ENCODE measurements around the gene USP24.
"Not testable (repeated sequence)": the region's sequence is repeated elsewhere in the genome, so short reads cannot be mapped to it uniquely, and the experiment has no call there.

Gene USP24

GRCh38 chr1:55124470-55124869 is 90.7 kb downstream of the USP24 start:
- no peak for DNase-seq (ENCODE audit: low read depth)

- DNase-seq (ENCODE audit: low read depth), result no peak
Measured at GRCh38 chr1:55120538-55120937, 94.6 kb downstream of the USP24 start.

- DNase-seq (ENCODE audit: low read depth), result no peak
Measured at GRCh38 chr1:55118651-55119329, 96.4 kb downstream of the USP24 start.

- no peak for DNase-seq (ENCODE audit: low read depth)
Measured at GRCh38 chr1:55117941-55118340, 97.2 kb downstream of the USP24 start.

- DNase-seq (ENCODE audit: low read depth), result not testable (repeated sequence)
Measured at GRCh38 chr1:55109005-55109404, 106.2 kb downstream of the USP24 start.

GRCh38 chr1:55107101-55107500 is 108.1 kb downstream of the USP24 start:
- DNase-seq (ENCODE audit: low read depth), result no peak

- DNase-seq (ENCODE audit: low read depth), result no peak
Measured at GRCh38 chr1:55103891-55104290, 111.3 kb downstream of the USP24 start.

GRCh38 chr1:55095095-55095494 is 120.1 kb downstream of the USP24 start:
- DNase-seq (ENCODE audit: low read depth), result no peak

- no peak for DNase-seq (ENCODE audit: low read depth)
Measured at GRCh38 chr1:55092475-55092874, 122.7 kb downstream of the USP24 start.

GRCh38 chr1:55089683-55090082 is 125.5 kb downstream of the USP24 start:
- DNase-seq (ENCODE audit: low read depth), result no peak

- no peak for DNase-seq (ENCODE audit: low read depth)
Measured at GRCh38 chr1:55088413-55088812, 126.8 kb downstream of the USP24 start.

- DNase-seq (ENCODE audit: low read depth), result no peak
Measured at GRCh38 chr1:55087439-55087838, 127.7 kb downstream of the USP24 start.

GRCh38 chr1:55084257-55084656 is 130.9 kb downstream of the USP24 start:
- DNase-seq (ENCODE audit: low read depth), result no peak

GRCh38 chr1:55081905-55082296 is 133.3 kb downstream of the USP24 start:
- DNase-seq (ENCODE audit: low read depth), result no peak

- no peak for DNase-seq (ENCODE audit: low read depth)
Measured at GRCh38 chr1:55081188-55081904, 133.8 kb downstream of the USP24 start.

GRCh38 chr1:55079651-55080050 is 135.5 kb downstream of the USP24 start:
- DNase-seq (ENCODE audit: low read depth), result no peak

- DNase-seq (ENCODE audit: low read depth), result no peak
Measured at GRCh38 chr1:55078470-55078869, 136.7 kb downstream of the USP24 start.

GRCh38 chr1:55076356-55076755 is 138.8 kb downstream of the USP24 start:
- DNase-seq (ENCODE audit: low read depth), result no peak

- no peak for DNase-seq (ENCODE audit: low read depth)
Measured at GRCh38 chr1:55074455-55074854, 140.7 kb downstream of the USP24 start.

- no peak for DNase-seq (ENCODE audit: low read depth)
Measured at GRCh38 chr1:55073187-55073916, 141.8 kb downstream of the USP24 start.

GRCh38 chr1:55071477-55071876 is 143.7 kb downstream of the USP24 start:
- no peak for DNase-seq (ENCODE audit: low read depth)

GRCh38 chr1:55070293-55071164 is 144.6 kb downstream of the USP24 start:
- no peak for DNase-seq (ENCODE audit: low read depth)
